Peyer's patch (tissue), 4 donors: ENCODE measurements around the gene NLGN1. TPM values are rescaled to one million over a fixed set of nuclear protein-coding genes. Genes with fewer than 3 reads are reported as not detected.

Experiments used
- DNase-seq, 3 donors: peaks; one replicate each; pipeline ENCODE4 v3.0.0-alpha.2; 2017 to 2019
- H3K27ac ChIP-seq, 4 donors: fragments of 200-600 bp; sonication (generic); one replicate each; pipeline ENCODE4 v1.5.1; 2016 to 2019
- H3K27me3 ChIP-seq, 2 donors: fragments of 200-600 bp; sonication (generic); one replicate each; pipeline ENCODE4 v1.5.1; 2019
- H3K36me3 ChIP-seq, 3 donors: fragments of 200-600 bp; sonication (generic); one replicate each; pipeline ENCODE4 v1.5.1; 2016 to 2019
- H3K4me1 ChIP-seq, 4 donors: fragments of 200-600 bp; sonication (generic); one replicate each; pipeline ENCODE4 v1.5.1; 2016 to 2019
- H3K4me3 ChIP-seq, 4 donors: fragments of 200-600 bp; sonication (generic); 1 replicate in 3 of 4; 2 replicates in 1 of 4; pipeline ENCODE4 v1.5.1; 2016 to 2019; ENCODE audit warnings: mild to moderate bottlenecking in 1 of 4
- H3K9me3 ChIP-seq, 4 donors: fragments of 200-600 bp; sonication (generic); one replicate each; pipeline ENCODE4 v1.5.1; 2016 to 2019; ENCODE audit warnings: mild to moderate bottlenecking in 1 of 4
- CTCF ChIP-seq, 6 experiments: fragments of 450-650 bp in 4 of 6; fragments of 200-600 bp in 2 of 6; sonication (generic) in 1 of 6; IDR thresholded peaks; one replicate each; pipeline ENCODE4 v1.5.1; 2017 to 2019; ENCODE audit warnings: antibody characterized with exemption in 6 of 6, mild to moderate bottlenecking in 3 of 6, moderate library complexity in 1 of 6
- POLR2A ChIP-seq, 2 donors: fragments of 450-650 bp; IDR thresholded peaks; one replicate each; pipeline ENCODE4 v1.5.1; 2017; ENCODE audit warnings: antibody characterized with exemption in 2 of 2, mild to moderate bottlenecking in 2 of 2, moderate library complexity in 2 of 2
- total RNA-seq, 4 donors: library from RNA; depleted of rRNA; stranded (reverse); fragments of >200 nt; gene quantifications; one replicate each; pipeline ENCODE4 v1.1.0, GENCODE V29; 2016

Gene NLGN1
- total RNA-seq, 4 donors from 2014 or later, result 0.18 to 3.3 (median 1.3) TPM

GRCh38 chr3:173762501-173762900 is 365.0 kb downstream of the NLGN1 start:
- Histone ChIP-seq H3K36me3 (no peaks in the 10 kb centered on the region), H3K9me3 (no peaks in the 10 kb centered on the region), H3K4me1 (no peaks in the 10 kb centered on the region), H3K4me3 (no peak overlapping the region), H3K27me3 (no peaks in the 10 kb centered on the region), H3K27ac (no peak overlapping the region)
- no peak for DNase-seq
- TF ChIP-seq CTCF (IDR thresholded peaks at IDR 0.05) (no peak), POLR2A (IDR thresholded peaks at IDR 0.05) (no peak)

- Histone ChIP-seq H3K27me3 (no peaks in the 10 kb centered on the region), H3K27ac (no peak overlapping the region), H3K36me3 (no peaks in the 10 kb centered on the region), H3K9me3 (no peaks in the 10 kb centered on the region), H3K4me3 (no peak overlapping the region), H3K4me1 (no peaks in the 10 kb centered on the region)
- no peak for TF ChIP-seq POLR2A (IDR thresholded peaks at IDR 0.05)
- TF ChIP-seq CTCF (IDR thresholded peaks at IDR 0.05), result no peak
- no peak for DNase-seq
Measured at GRCh38 chr3:173770011-173770410, 372.5 kb downstream of the NLGN1 start.

GRCh38 chr3:173770796-173771573 is 373.4 kb downstream of the NLGN1 start:
- Histone ChIP-seq H3K27ac (no peak overlapping the region), H3K9me3 (no peaks in the 10 kb centered on the region), H3K4me3 (no peak overlapping the region), H3K4me1 (no peaks in the 10 kb centered on the region), H3K27me3 (no peaks in the 10 kb centered on the region), H3K36me3 (no peaks in the 10 kb centered on the region)
- TF ChIP-seq POLR2A (IDR thresholded peaks at IDR 0.05) (no peak), CTCF (IDR thresholded peaks at IDR 0.05) (no peak)
- DNase-seq, result no peak

- no peaks in the 10 kb centered on the region for H3K27me3 ChIP-seq
- no peak overlapping the region for H3K27ac ChIP-seq
- TF ChIP-seq CTCF (IDR thresholded peaks at IDR 0.05) (no peak), POLR2A (IDR thresholded peaks at IDR 0.05) (no peak)
- no peaks in the 10 kb centered on the region for H3K36me3 ChIP-seq
- H3K4me3 ChIP-seq, result no peak overlapping the region
- no peaks in the 10 kb centered on the region for H3K9me3 ChIP-seq
- no peaks in the 10 kb centered on the region for H3K4me1 ChIP-seq
- no peak for DNase-seq
Measured at GRCh38 chr3:173773800-173774199, 376.3 kb downstream of the NLGN1 start.

- Histone ChIP-seq H3K4me1 (no peaks in the 10 kb centered on the region), H3K9me3 (no peaks in the 10 kb centered on the region), H3K4me3 (no peak overlapping the region), H3K27me3 (no peaks in the 10 kb centered on the region), H3K27ac (no peak overlapping the region), H3K36me3 (no peaks in the 10 kb centered on the region)
- no peak for DNase-seq
- TF ChIP-seq CTCF (IDR thresholded peaks at IDR 0.05), result no peak
- TF ChIP-seq POLR2A (IDR thresholded peaks at IDR 0.05), result no peak
Measured at GRCh38 chr3:173774294-173774693, 376.8 kb downstream of the NLGN1 start.
